EL (cell line): ENCODE results near the gene UBAC2.

Experiments used
- DNase-seq: peaks from one replicate; pipeline ENCODE4 v3.0.0-alpha.2; 2016

The UBAC2 gene

DNA sequence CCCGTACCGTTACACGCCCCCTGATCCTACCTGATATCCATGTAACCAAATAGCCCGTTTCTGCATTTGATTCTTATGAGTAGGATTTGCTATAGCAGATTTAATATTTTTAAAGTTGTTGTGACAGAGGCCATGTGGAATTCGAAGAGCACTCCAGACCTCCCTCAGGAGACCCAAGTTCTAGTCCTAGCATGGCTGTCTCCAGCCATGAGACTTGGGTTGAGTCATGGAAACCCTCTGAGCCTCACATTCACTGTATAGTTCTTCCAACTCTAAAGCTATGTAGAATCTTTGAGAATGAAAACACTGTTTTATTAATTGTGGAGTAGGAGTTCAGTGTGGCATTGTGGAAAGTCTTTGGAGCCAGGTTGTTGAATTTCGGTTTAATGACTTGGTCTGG lies 114.5 kb downstream of the UBAC2 start:
- DNase-seq = no peak

- DNase-seq = no peak
Measured at GRCh38 chr13:99316224-99316623, 115.6 kb downstream of the UBAC2 start.

- DNase-seq = no peak
Measured at GRCh38 chr13:99316657-99317256, 116.1 kb downstream of the UBAC2 start.

DNA sequence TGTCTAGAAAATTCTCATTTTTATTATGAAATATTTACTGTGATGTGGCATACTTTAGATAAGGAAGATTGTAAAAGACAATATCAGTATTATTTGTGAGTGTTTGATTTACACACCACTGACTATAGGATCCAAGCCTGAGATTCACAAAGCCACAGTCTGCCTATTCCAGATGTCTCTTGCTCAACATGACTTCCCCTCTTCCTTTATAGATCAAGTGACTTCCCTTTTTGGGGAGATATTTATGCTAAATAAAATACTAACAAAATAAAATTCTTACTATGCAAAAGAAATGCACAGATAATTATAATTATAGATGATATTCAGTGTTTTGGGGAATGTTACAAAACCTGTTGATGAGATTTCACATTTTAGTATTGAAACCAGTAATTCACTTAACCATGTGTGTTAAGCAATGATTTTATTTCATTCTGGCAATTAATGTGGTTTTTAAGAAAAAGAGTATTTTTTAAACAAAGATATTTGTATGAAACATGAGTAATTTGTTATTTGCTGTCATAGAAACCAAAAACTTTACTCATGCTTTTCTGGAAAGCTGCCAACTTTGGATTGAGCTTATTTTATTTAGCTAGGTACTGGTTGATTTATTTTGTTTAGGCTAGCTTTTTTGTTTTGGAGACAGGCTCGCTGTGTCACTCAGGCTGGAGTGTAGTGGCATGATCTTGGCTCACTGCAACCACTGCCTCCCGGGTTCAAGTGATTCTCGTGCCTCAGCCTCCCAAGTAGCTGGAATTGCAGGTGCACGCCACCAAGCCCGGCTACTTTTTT lies 120.2 kb downstream of the UBAC2 start:
- DNase-seq = peak; percentile 78

GRCh38 chr13:99321709-99322108 lies 121.1 kb downstream of the UBAC2 start:
- no peak for DNase-seq

DNA sequence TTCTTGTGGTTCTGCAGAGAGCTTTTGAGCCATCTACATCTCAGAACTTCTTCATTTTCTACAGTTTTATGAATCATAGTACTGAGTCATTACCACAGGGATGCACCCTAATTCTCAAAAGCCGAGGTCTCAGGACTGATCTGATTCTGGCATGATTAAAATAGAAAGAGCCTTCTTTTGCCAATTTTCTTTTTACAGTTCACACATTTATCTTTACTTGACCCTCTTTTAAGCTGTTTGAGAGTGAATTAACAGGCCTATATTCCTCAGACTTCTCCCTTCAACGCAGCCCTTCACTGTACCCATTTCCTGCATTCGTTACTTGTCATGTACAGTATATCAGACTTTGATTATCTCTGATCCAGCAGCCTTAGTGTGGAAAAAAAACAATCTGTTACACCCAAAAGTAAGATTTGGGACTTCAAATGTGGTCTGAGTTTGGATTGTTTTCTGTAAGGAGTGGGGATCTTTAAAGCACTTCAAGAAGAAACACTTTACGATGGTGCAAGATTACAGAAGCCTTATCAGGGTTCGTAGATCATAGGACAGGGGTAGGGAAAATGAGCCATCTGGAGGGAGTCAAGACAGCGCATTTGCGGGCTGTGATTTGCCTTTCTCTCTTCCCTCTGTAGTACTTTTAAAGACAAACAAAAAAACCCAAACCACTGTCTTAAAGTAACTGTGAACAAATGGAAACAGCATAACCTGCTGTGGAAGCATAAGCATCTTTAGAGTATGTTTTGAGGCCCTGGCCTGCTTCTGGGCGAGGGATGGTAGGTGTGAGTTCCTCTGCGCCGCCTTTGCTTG lies 121.8 kb downstream of the UBAC2 start:
- DNase-seq = peak; percentile 84

DNA sequence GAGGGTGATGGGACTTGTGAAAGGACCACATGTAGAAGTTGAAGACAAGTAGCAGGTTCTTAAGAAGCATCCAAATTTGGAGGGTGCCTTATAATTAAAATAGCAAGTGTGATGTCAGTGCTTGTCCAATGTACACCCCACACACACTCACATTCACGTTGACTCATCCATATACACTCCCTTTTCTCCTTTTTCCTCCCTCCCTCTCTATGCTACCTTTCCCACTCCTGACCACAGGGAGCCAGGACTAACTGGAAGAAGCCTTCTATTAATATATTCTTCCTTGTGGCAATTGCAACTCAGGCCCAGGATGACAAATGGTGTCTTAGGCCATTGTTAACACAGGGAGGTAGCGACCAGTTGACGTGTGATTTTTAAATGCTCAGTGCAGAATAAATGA lies 122.8 kb downstream of the UBAC2 start:
- DNase-seq = peak; percentile 53

- no peak for DNase-seq
Measured at GRCh38 chr13:99326012-99326411, 125.4 kb downstream of the UBAC2 start.

DNA sequence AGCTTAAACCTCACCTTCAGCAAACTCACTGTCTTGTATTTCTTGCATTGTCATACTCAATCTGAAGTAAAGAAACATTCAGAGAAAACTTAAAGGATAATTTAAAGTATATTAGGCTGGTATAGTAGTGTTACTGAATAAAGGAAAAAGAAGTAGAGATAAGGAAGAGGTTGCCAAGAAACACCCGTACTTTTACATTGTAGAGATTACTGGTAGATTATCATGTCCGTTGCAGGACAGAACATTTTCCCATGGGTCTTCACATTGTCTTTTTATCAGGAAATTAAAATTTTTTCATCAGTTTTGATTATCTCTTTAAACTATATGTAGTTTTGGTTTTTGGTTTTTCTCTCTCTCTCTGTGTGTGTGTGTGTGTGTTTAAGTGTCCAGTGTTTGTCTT lies 126.5 kb downstream of the UBAC2 start:
- DNase-seq = no peak

DNA sequence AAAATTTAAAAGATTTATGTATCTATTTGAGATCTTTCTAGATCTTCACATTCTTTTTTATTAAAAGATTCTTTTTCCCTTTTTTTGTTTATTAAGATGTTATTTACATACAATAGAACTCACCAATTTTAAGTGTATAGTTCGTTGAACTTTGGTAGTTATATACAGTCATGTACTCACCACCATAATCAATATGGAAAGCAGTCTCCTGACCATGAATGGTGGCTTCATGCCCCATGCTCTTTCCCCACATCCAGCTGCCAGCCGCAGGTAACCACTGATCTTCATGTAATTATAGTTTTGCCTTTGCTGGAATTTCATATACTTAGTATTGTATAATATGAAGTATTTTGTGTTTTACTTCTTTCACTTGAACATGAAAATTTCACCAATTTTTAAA lies 127.1 kb downstream of the UBAC2 start:
- DNase-seq = no peak

DNA sequence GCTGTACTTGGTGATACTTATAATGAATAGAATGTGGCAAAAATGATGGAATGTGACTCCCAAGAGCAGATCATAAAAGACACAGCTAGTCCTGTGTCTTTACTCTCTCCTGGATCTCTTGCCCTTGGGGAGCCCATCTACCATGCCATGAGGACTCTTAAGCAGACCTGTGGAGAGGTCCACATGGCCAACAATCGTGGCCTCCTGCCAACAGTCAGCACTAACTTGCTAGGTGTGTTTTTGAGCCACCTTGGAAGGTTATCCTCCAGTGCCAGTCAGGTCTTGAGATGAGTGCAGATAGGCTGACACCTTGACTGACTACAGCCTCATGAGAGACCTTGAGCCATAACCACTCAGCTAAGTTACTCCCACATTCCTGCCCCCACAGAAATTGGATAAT lies 128.8 kb downstream of the UBAC2 start:
- DNase-seq = no peak

DNA sequence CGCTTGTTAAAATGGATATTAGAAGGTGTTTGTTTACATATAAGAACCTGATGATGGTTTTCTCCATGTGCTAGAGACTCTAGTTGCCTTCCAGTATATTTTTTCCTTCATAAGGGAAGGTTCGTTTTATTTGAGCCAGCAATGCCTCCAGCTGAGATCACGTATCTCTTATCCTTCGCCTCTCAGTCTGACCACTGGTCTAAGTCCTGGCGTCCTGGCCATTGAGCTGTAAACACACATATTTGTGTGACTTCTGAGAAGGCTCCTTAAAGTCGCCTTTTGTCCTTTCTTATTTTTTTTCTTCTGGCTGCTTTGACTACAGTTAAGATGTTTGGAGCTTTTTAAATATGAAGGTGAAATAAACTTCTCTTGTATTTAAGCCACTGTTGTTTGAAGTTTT lies 130.3 kb downstream of the UBAC2 start:
- DNase-seq = no peak

- no peak for DNase-seq
Measured at GRCh38 chr13:99331881-99332293, 131.2 kb downstream of the UBAC2 start.

DNA sequence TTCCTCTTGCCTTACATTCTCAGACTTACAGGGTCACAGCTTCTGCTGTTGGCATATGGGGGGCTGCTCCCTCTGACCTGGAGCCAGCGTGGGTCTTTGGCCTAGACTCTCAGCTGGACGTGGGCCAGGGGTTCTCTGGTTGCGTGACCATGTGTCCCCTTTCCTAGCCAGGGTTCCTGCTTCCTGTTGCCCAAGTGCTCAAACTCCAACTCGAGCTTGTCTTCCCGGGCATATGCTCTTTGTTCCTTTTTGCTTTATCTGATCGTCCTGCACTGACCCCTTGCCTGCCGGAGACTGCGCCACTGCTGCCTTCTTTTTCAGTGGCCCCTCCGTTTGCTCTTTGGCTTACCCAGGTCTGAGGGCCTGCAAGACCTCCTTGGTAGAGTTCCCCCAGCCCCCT lies 131.8 kb downstream of the UBAC2 start:
- DNase-seq = no peak

- no peak for DNase-seq
Measured at GRCh38 chr13:99334221-99334620, 133.6 kb downstream of the UBAC2 start.

DNA sequence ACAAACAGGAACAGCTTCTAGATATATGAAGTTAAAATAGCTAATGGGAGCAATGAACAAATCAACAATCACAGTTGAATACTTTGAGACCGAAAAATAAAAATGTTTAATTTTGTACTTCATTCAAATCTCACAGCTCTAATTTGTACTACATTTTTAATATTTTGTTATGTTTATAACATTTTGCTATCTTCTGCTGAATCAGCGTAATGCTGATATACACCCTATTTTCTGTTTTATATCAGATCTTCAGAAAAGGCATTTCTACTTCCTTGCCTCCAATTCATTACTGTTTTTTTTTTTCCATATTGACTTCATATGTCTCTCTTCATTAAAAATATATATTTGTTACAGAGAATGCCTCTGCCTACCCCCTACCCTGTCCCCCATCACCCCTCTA lies 134.4 kb downstream of the UBAC2 start:
- DNase-seq = no peak

DNA sequence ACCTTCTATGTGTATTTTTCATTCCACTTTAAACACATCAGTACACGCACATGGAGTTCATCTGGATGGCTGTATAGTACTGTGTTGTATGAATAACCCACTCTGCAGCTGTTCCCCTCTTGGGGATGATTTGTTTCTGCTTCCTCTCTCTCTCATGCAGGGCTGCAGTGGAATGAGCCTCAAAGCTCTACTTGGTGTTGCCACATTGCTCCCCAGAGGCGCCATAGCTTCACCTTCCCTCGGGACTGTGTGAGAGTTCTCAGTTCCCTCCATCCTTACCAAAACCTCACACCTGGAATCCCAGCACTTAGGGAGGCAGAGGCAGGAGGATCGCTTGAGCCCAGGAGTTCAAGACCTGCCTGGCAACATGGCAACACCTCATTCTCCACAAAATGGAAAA lies 134.9 kb downstream of the UBAC2 start:
- no peak for DNase-seq

DNA sequence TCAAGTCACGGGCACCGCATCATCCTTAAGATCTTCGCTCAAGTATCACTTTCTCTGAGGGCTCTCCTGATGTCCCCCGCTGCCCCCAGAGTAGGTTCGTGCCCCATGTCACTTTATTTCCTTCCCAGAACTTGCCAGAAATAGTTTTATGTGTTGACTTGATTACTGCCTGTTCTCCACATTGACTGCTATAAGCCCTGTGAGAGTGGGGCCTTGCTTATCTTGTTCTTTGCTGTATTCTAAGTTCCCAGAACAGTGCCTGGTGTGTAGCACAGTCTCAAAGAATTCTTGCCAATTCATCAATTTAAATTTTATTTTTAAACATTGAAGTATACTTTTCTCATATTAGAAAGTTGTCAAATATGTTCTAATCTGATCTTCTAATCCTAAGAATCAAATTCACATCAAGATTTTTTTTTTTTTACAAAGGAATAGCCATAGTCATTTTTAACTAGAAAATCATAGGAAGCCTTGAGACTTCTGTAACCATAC lies 138.6 kb downstream of the UBAC2 start:
- DNase-seq = no peak

DNA sequence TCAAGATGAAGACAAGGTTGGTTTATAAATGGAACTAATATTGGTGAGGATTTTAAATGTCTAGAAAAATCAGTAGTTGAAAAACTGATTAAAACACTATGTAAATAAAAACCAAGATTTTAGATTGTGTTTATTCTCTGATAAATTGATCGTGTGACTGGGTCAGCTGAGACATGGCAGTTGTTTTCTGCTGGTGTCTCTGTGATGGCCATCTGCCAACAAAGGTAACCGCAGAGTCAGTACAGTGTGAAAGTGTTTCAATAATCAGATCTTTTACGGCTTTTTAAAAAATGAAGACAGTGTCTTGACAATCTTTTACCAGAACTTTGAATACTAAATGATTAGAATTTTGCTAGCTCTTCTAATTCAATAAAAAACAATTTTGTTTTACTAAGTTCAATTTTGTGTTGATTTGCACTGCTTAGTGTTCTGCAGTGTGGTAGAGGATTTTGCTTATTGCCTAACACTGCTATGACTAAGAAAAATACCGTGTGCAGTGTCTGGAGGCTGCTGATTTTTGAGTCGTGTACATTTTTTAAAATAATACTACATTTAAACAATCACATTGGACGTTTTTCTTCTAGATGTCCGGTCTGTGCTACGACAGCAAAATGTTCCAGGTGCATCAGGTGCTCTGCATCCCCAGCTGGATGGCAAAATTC lies 139.2 kb downstream of the UBAC2 start:
- peak; percentile 34 for DNase-seq

DNA sequence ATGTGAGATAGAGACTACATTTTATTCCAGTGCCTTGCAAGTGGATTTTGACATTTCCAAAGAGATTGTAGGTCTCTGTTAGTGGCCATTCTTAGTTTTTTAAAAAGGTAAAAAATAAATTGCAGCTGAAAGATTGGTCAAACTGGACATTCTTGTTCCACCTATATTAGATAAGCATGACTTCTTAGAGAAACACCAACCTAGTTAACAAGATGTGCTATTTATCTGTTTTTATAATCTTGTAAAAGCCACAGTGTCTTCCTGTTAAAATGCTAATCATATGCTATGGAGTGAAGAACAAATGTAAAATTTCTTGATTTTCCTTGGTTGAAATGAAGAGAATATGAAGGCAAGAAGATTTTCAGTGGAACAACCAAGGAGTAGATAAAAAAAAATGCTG lies 140.0 kb downstream of the UBAC2 start:
- no peak for DNase-seq

- DNase-seq = no peak
Measured at GRCh38 chr13:99341969-99342722, 141.5 kb downstream of the UBAC2 start.

DNA sequence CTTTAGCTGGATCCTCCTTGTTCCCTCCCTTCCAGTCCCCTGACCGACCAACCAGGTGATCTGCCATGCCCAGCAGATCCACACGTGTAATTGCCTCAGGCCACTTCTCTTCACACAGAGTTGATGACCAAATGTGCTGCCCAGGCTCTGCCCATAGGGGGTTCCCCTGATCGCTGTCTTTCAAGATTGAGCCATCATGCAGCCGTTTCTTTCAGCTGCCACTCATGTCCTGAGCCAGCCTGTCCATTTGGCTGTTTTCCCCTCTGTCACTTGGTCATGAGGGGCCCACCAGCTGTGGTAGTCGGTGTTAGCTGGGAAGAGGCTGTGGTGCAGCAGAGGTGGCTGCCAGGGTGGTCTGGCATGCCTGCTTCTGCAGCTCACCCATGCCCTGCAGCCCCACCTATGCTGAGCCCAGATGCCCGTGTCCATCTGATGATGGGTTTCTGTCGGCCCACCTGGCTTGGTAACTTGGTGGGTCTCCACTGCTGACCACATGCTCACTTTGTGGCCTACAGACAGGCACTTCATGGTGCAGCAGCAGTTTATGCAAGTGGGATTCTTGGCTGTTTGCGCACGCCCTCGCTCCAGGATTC lies 142.2 kb downstream of the UBAC2 start:
- no peak for DNase-seq
